ENCODE results near the gene DMWD.

DMWD gene

DNA sequence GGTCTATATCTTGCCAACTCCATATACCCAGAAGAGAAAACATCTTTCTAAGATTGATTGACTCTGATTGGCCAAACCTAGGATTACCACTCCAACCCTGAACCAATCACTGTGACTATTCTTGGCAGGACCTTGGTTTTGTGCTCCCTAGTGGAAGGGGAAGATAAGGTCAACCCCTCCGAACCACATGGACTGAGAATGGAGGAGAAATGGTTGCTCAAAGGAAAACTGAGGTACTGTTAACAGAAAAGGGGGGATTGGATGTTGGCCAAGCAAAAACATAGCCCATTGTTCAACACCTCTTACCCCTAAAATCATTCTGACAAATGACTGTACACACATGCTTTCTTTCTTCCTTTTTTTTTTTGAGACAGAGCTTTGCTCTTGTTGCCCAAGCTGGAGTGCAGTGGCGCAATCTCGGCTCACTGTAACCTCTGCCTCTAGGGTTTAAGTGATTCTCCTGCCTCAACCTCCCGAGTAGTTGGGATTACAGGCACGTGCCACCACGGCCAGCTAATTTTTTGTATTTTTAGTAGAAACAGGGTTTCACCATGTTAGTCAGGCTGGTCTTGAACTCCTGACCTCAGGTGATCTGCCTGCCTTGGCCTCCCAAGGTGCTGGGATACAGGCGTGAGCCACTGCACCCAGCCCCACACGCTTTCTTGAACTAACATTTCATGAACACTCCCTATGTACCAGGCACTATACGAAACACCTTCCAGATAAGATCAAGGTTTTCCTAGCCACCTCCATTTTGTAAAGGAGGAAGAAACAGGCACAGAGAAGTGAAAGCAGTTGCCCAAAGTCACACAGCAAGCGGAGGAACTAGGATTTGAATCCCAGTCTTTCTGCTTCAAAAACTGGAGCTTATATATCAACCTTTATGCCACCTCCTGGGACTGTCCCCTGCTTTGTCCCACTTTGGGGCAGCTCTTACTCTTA is 52.9 kb downstream of the DMWD start:
- Histone ChIP-seq H3K4me1 (ENCODE audit: control insufficient read depth, insufficient read depth, low read length, poor library complexity, severe bottlenecking) (no peaks in the 10 kb centered on the region), H3K27ac (ENCODE audit: low read depth, low read length, severe bottlenecking) (no peak overlapping the region), H3K4me3 (ENCODE audit: extremely low read depth, insufficient read depth, low read length, poor library complexity, severe bottlenecking) (no peak overlapping the region), H3K36me3 (ENCODE audit: control insufficient read depth, insufficient read depth, low read length) (no peaks in the 10 kb centered on the region), H3K9me3 (ENCODE audit: control insufficient read depth, low read length) (no peaks in the 10 kb centered on the region)
- WGBS, 2 experiments (ENCODE audit: insufficient coverage in 2 of 2), result 95 to 100% methylated on average over 7 of the region's 10 CpGs

GRCh38 chr19:45733160-45733810 is 59.4 kb downstream of the DMWD start, which contains the start of gene MEIOSIN:
Gene MEIOSIN, plus strand, starts transcription at chr19:45733439. Its CDS starts 1,938 bp downstream, at chr19:45735377.
- no peak within 1 kb of the TSS for H3K4me3 ChIP-seq (ENCODE audit: extremely low read depth, insufficient read depth, low read length, poor library complexity, severe bottlenecking)
- H3K36me3 ChIP-seq (ENCODE audit: control insufficient read depth, insufficient read depth, low read length), result peaks cover 2% of the 10 kb centered on the region
- peaks cover 5% of the 10 kb centered on the region for H3K4me1 ChIP-seq (ENCODE audit: control insufficient read depth, insufficient read depth, low read length, poor library complexity, severe bottlenecking)
- no peaks in the 10 kb centered on the region for H3K9me3 ChIP-seq (ENCODE audit: control insufficient read depth, low read length)
- 96 to 98% methylated on average over 57 of the region's 59 CpGs for WGBS, 2 experiments (ENCODE audit: insufficient coverage in 2 of 2)
- H3K27ac ChIP-seq (ENCODE audit: low read depth, low read length, severe bottlenecking), result no peak within 1 kb of the TSS

Data from mesodermal cell (in vitro differentiated cells).